GM12878 (cell line): ENCODE data around the gene MAPK8. TPM values are rescaled to one million over a fixed set of nuclear protein-coding genes. Genes with fewer than 3 reads are reported as not detected.

Source experiments
- ATAC-seq: fragments of 200-7000 bp; cut with Tn5 transposase; 3 replicates; pipeline ENCODE4 v1.9.1; 2020; ENCODE audit warnings: mild to moderate bottlenecking, moderate library complexity
- BruUV-seq: library from RNA; stranded (reverse); fragments of 400-500 nt; replicated peaks from 2 replicates; lab custom pipeline; 2021; lab: Mats Ljungman, UMichigan
- CTCF ChIA-PET: fragments of 300-600 bp; sonication (Branson Sonifier 250); formaldehyde crosslinking; extraction: SDS; loops from one replicate; lab custom pipeline; 2021; ENCODE audit warnings: inconsistent platforms; lab: Yijun Ruan, JAX
- POLR2A ChIA-PET: fragments of 350-600 bp; formaldehyde crosslinking; extraction: SDS; loops from one replicate; lab custom pipeline; 2021; ENCODE audit warnings: inconsistent platforms; lab: Charles Lee
- RAD21 ChIA-PET: fragments of 300-600 bp; sonication (Branson Sonifier 250); formaldehyde crosslinking; loops from one replicate; lab custom pipeline; 2023; ENCODE audit warnings: antibody characterized with exemption; ENCODE audit not compliant: unreplicated experiment; lab: Charles Lee
- SMC1A ChIA-PET: fragments of 300-600 bp; sonication (Branson Sonifier 250); formaldehyde crosslinking; loops from one replicate; lab custom pipeline; 2023; ENCODE audit not compliant: unreplicated experiment, uncharacterized antibody; lab: Charles Lee
- DNase-seq: peaks from one replicate; pipeline ENCODE4 v3.0.0-alpha.2; 2011; ENCODE audit warnings: low read depth, low spot score
- FAIRE-seq: peaks from 3 replicates; lab custom pipeline; 2011; peaks lifted over from hg19 to GRCh38; lab: Jason Lieb, UNC
- H2AFZ ChIP-seq: 2 replicates; pipeline ENCODE4 v1.6.0; 2011; ENCODE audit warnings: low read depth, low read length, control low read depth; ENCODE audit not compliant: control insufficient read depth
- H3K27ac ChIP-seq: 2 replicates; pipeline ENCODE4 v1.5.1; 2011; ENCODE audit warnings: control low read depth; ENCODE audit not compliant: control insufficient read depth, insufficient read depth
- H3K27me3 ChIP-seq, 2 experiments: replicated peaks in 1 of 2; 2 replicates each; pipeline versions ENCODE4 v1.6.0 to v1.6.1; 2011; ENCODE audit warnings: low read length in 1 of 2; ENCODE audit not compliant: control insufficient read depth in 2 of 2, insufficient read depth in 2 of 2
- H3K36me3 ChIP-seq, 2 experiments: 2 replicates each; pipeline ENCODE4 v1.5.1; 2011; ENCODE audit warnings: low read length in 1 of 2; ENCODE audit not compliant: control insufficient read depth in 2 of 2, insufficient read depth in 2 of 2
- H3K4me1 ChIP-seq: 2 replicates; pipeline ENCODE4 v1.6.1; 2011; ENCODE audit warnings: mild to moderate bottlenecking, low read length, moderate library complexity, mixed read lengths; ENCODE audit not compliant: control insufficient read depth, insufficient read depth
- H3K4me2 ChIP-seq: 2 replicates; pipeline ENCODE4 v1.6.0; 2011; ENCODE audit warnings: control low read depth; ENCODE audit not compliant: control insufficient read depth, insufficient read depth
- H3K4me3 ChIP-seq: fragments of 200-600 bp; sonication (generic); 2 replicates; pipeline ENCODE4 v1.5.1; 2016
- H3K79me2 ChIP-seq: 2 replicates; pipeline ENCODE4 v1.6.0; 2011; ENCODE audit warnings: low read length; ENCODE audit not compliant: control insufficient read depth, insufficient read depth
- H3K9ac ChIP-seq: 2 replicates; pipeline ENCODE4 v1.8.0; 2011; ENCODE audit warnings: low read length, control low read depth, mixed read lengths; ENCODE audit not compliant: control insufficient read depth, insufficient read depth
- H3K9me3 ChIP-seq: replicated peaks from 3 replicates; pipeline ENCODE4 v1.5.1; 2011; ENCODE audit warnings: mild to moderate bottlenecking, low read length; ENCODE audit not compliant: control insufficient read depth, insufficient read depth
- H4K20me1 ChIP-seq: 2 replicates; pipeline ENCODE4 v1.6.0; 2011; ENCODE audit not compliant: control insufficient read depth, insufficient read depth
- E2F8 ChIP-seq: fragments of 450-650 bp; IDR thresholded peaks from 2 replicates; pipeline ENCODE4 v1.6.1; 2018; ENCODE audit warnings: mild to moderate bottlenecking, low read depth, moderate library complexity; ENCODE audit not compliant: partially characterized antibody
- NFXL1 ChIP-seq: fragments of 450-650 bp; IDR thresholded peaks from 2 replicates; pipeline ENCODE4 v1.6.1; 2017; ENCODE audit warnings: antibody characterized with exemption, mild to moderate bottlenecking, borderline replicate concordance
- RB1 ChIP-seq: fragments of 450-650 bp; formaldehyde crosslinking; IDR thresholded peaks from 2 replicates; pipeline ENCODE4 v1.6.1; 2017; ENCODE audit warnings: mild to moderate bottlenecking, borderline replicate concordance
- TARDBP ChIP-seq: IDR thresholded peaks from 2 replicates; pipeline ENCODE4 v1.6.1; 2016; ENCODE audit warnings: borderline replicate concordance
- WRNIP1 ChIP-seq: IDR thresholded peaks from 2 replicates; pipeline ENCODE4 v1.6.1; 2011; ENCODE audit warnings: low read depth, low read length, improper control_type of control experiment, borderline replicate concordance
- WGBS: methylation state at CpG from one replicate; pipeline ENCODE4 v1.1.6; 2016; ENCODE audit warnings: low lambda C conversion rate; ENCODE audit not compliant: insufficient replicate concordance, insufficient coverage; ENCODE audit errors: missing lambda C conversion rate; 5-methylcytosine and 5-hydroxymethylcytosine counted together
- in situ Hi-C: fragments of 300-500 bp; cut with MboI; formaldehyde crosslinking; loops from 9 replicates; pipeline ENCODE4 v1.14.3; 2018; ENCODE audit warnings: mixed read lengths
- intact Hi-C: fragments of 100-400 bp; cut with micrococcal nuclease; formaldehyde crosslinking; loops from one replicate; pipeline ENCODE4 v1.14.2; 2022; ENCODE audit not compliant: unreplicated experiment
- polyA plus RNA-seq, 11 experiments: library from polyadenylated mRNA; depleted of rRNA in 4 of 11; unstranded in 6 of 11; stranded (reverse) in 5 of 11; fragments of >200 nt; fragmentation: Nextera tagmentation in 4 of 11; fragmentation: Illumina TruSeq in 1 of 11; extraction: Ambion mirVana in 4 of 11; extraction: Trizol in 1 of 11; gene quantifications; 1 replicate in 1 of 11; 2 replicates in 10 of 11; pipeline versions ENCODE4 v1.2.1 to v1.2.3, GENCODE V29; 2011 to 2016; ENCODE audit warnings: inconsistent platforms in 2 of 11, missing spikeins in 2 of 11, low read depth in 1 of 11
- total RNA-seq, 4 experiments: library from RNA; depleted of rRNA in 3 of 4; stranded (reverse); fragments of >200 nt in 3 of 4; fragmentation: Illumina TruSeq in 1 of 4; extraction: Trizol in 1 of 4; gene quantifications; 2 replicates each; pipeline versions ENCODE4 v1.2.1 to v1.2.3, GENCODE V29; 2013 to 2021
- TF ChIP-seq, protein P1 (sequence below): IDR thresholded peaks from 2 replicates; pipeline ENCODE4 v1.6.1; 2012; ENCODE audit warnings: mild to moderate bottlenecking, low read depth, low read length

Gene MAPK8
- total and polyA plus RNA-seq, 10 of the 15 experiments (the other 5 are each of a cell fraction or from before 2014, with no cell fraction given): 3.9 to 102 (median 40.0) TPM

DNA sequence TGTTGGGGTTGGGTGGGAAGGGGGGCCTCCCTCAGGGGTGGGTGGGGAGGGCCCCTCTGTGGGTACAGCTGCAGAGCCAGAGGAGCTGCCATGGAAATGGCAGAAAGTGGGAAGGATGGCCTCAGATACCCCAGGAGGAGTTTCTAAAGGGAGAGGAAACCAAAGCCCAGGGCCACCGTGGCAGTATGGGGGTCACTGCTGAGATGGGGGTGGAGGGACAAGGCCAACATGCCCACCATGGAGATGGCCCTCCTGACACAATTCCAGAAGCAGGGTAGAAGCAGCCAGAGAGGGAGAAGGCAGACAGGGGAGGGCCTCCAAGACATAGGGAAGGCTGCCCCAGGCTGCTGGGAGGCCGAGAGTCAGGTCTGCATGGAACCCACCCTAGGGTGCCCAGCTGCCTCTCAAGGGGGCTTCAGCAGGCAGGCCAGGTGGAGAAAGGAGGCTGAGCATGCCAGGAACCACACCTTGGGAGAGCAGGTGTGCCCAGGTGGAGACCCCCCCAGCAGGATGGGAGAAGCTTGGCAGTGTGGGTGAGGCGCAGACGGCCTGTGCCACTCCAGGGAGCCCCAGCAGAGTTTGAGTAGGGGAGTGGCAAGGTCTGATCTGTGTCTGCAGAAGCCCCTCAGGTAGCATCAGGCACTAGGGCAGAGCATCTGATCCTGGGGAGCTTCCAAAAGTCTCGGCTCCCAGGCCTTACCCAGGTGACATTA, 151.6 kb downstream of the MAPK8 start (continued):
- TF ChIP-seq E2F8: no peak

GRCh38 chr10:48458662-48459048, 152.2 kb downstream of the MAPK8 start:
- POLR2A ChIA-PET: no interaction called here
- BruUV-seq: no TSS peak
- CTCF ChIA-PET: no interaction called here

More at GRCh38 chr10:48458662-48459048, 152.2 kb downstream of the MAPK8 start:
- H2AFZ ChIP-seq: no peak overlapping the region
- H3K4me2 ChIP-seq: no peak overlapping the region
- H3K79me2 ChIP-seq: no peaks in the 10 kb centered on the region
- RAD21 ChIA-PET: no interaction called here
- no peak for TF ChIP-seq RB1
- no peak for TF ChIP-seq NFXL1
- TF ChIP-seq TARDBP: no peak
- TF ChIP-seq, protein P1, sequence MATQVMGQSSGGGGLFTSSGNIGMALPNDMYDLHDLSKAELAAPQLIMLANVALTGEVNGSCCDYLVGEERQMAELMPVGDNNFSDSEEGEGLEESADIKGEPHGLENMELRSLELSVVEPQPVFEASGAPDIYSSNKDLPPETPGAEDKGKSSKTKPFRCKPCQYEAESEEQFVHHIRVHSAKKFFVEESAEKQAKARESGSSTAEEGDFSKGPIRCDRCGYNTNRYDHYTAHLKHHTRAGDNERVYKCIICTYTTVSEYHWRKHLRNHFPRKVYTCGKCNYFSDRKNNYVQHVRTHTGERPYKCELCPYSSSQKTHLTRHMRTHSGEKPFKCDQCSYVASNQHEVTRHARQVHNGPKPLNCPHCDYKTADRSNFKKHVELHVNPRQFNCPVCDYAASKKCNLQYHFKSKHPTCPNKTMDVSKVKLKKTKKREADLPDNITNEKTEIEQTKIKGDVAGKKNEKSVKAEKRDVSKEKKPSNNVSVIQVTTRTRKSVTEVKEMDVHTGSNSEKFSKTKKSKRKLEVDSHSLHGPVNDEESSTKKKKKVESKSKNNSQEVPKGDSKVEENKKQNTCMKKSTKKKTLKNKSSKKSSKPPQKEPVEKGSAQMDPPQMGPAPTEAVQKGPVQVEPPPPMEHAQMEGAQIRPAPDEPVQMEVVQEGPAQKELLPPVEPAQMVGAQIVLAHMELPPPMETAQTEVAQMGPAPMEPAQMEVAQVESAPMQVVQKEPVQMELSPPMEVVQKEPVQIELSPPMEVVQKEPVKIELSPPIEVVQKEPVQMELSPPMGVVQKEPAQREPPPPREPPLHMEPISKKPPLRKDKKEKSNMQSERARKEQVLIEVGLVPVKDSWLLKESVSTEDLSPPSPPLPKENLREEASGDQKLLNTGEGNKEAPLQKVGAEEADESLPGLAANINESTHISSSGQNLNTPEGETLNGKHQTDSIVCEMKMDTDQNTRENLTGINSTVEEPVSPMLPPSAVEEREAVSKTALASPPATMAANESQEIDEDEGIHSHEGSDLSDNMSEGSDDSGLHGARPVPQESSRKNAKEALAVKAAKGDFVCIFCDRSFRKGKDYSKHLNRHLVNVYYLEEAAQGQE: no peak
- TF ChIP-seq WRNIP1: no peak
- in situ Hi-C loops: no loop called here
- intact Hi-C loops: no loop called here
- 38% methylated on average over 5 of the region's 6 CpGs for WGBS
- no peaks in the 10 kb centered on the region for H4K20me1 ChIP-seq
- H3K4me3 ChIP-seq: no peak overlapping the region
- H3K27me3 ChIP-seq: no peaks in the 10 kb centered on the region; a peak in 1 of 4 replicates
- no peaks in the 10 kb centered on the region for H3K4me1 ChIP-seq
- H3K9ac ChIP-seq: no peak overlapping the region
- H3K36me3 ChIP-seq: no peaks in the 10 kb centered on the region
- SMC1A ChIA-PET: interaction anchor here (1.5 kb wide), 1 partner anchor 11 kb away, joined by 5 read pairs; no protein-coding TSS in a partner anchor
- ATAC-seq (no peak), FAIRE-seq (no peak), DNase-seq (no peak)
- H3K9me3 ChIP-seq: no peaks in the 10 kb centered on the region
- no peak overlapping the region for H3K27ac ChIP-seq
